SK-N-SH treated with all-trans-retinoic acid at 6 μM for 48 hours (cell line): ENCODE results near the gene CHMP6.

Source experiments
- ATAC-seq: fragments of 200-7000 bp; cut with Tn5 transposase; 3 replicates; pipeline ENCODE4 v1.9.1; 2020; ENCODE audit warnings: mild to moderate bottlenecking, moderate library complexity
- ARNTL ChIP-seq: fragments of 450-650 bp; formaldehyde crosslinking; IDR thresholded peaks from 2 replicates; pipeline ENCODE4 v1.5.0; 2020; ENCODE audit warnings: low read depth, mild to moderate bottlenecking, moderate library complexity, borderline replicate concordance
- BACH2 ChIP-seq: fragments of 250-450 bp; sonication (Bioruptor Pico); IDR thresholded peaks from 2 replicates; pipeline ENCODE4 v1.9.0; 2021; ENCODE audit warnings: mild to moderate bottlenecking, borderline replicate concordance
- CSDC2 ChIP-seq: fragments of 250-450 bp; sonication (Bioruptor Pico); IDR thresholded peaks from 2 replicates; pipeline ENCODE4 v1.5.0; 2020; ENCODE audit warnings: mild to moderate bottlenecking, moderate library complexity
- ESRRG ChIP-seq: fragments of 250-450 bp; sonication (Bioruptor Pico); IDR thresholded peaks from 2 replicates; pipeline ENCODE4 v1.6.1; 2021; ENCODE audit warnings: mild to moderate bottlenecking
- GLIS3 ChIP-seq: fragments of 250-450 bp; sonication (Bioruptor Pico); IDR thresholded peaks from 2 replicates; pipeline ENCODE4 v1.5.0; 2020; ENCODE audit warnings: mild to moderate bottlenecking, moderate library complexity
- ISL1 ChIP-seq: fragments of 250-450 bp; sonication (Bioruptor Pico); IDR thresholded peaks from 2 replicates; pipeline ENCODE4 v2.1.2; 2022; ENCODE audit warnings: mild to moderate bottlenecking, moderate library complexity
- OSR1 ChIP-seq: fragments of 250-450 bp; sonication (Bioruptor Pico); IDR thresholded peaks from 2 replicates; pipeline ENCODE4 v1.8.0; 2022; ENCODE audit warnings: moderate library complexity, mild to moderate bottlenecking, inconsistent platforms
- PPARA ChIP-seq: fragments of 250-450 bp; sonication (Bioruptor Pico); IDR thresholded peaks from 2 replicates; pipeline ENCODE4 v1.5.0; 2020; ENCODE audit warnings: mild to moderate bottlenecking, borderline replicate concordance
- RARB ChIP-seq: fragments of 250-450 bp; sonication (Bioruptor Pico); IDR thresholded peaks from 2 replicates; pipeline ENCODE4 v1.8.0; 2021; ENCODE audit warnings: mild to moderate bottlenecking, moderate library complexity
- TCF4 ChIP-seq: fragments of 250-450 bp; sonication (Bioruptor Pico); IDR thresholded peaks from 2 replicates; pipeline ENCODE4 v1.8.0; 2021; ENCODE audit warnings: mild to moderate bottlenecking, moderate library complexity, borderline replicate concordance
- TOX ChIP-seq: fragments of 250-450 bp; sonication (Bioruptor Pico); IDR thresholded peaks from 2 replicates; pipeline ENCODE4 v1.8.0; 2021; ENCODE audit warnings: mild to moderate bottlenecking, moderate library complexity, borderline replicate concordance
- ZC3H10 ChIP-seq: fragments of 250-450 bp; sonication (Bioruptor Pico); IDR thresholded peaks from 2 replicates; pipeline ENCODE4 v1.5.1; 2021; ENCODE audit warnings: mild to moderate bottlenecking, moderate library complexity
- ZFP3 ChIP-seq: fragments of 250-450 bp; sonication (Bioruptor Pico); IDR thresholded peaks from 2 replicates; pipeline ENCODE4 v1.5.0; 2020; ENCODE audit warnings: mild to moderate bottlenecking, moderate library complexity
- ZFP30 ChIP-seq: fragments of 450-650 bp; formaldehyde crosslinking; IDR thresholded peaks from 2 replicates; pipeline ENCODE4 v1.5.0; 2022; ENCODE audit warnings: mild to moderate bottlenecking, moderate library complexity
- ZNF565 ChIP-seq: fragments of 450-650 bp; formaldehyde crosslinking; conservative IDR thresholded peaks from 2 replicates; pipeline ENCODE4 v1.5.0; 2020; ENCODE audit warnings: low read depth, mild to moderate bottlenecking, moderate library complexity
- ZNF70 ChIP-seq: fragments of 450-650 bp; formaldehyde crosslinking; IDR thresholded peaks from 2 replicates; pipeline ENCODE4 v1.5.0; 2020; ENCODE audit warnings: mild to moderate bottlenecking, moderate library complexity
- ZNF8 ChIP-seq: fragments of 450-650 bp; formaldehyde crosslinking; IDR thresholded peaks from 2 replicates; pipeline ENCODE4 v1.5.0; 2020; ENCODE audit warnings: mild to moderate bottlenecking, moderate library complexity
- TF ChIP-seq, protein P1 (sequence below): fragments of 250-450 bp; sonication (Bioruptor Pico); IDR thresholded peaks from 2 replicates; pipeline ENCODE4 v1.8.0; 2021; ENCODE audit warnings: low read depth, mild to moderate bottlenecking, moderate library complexity, borderline replicate concordance
- TF ChIP-seq, protein P2 (sequence below): fragments of 250-450 bp; sonication (Bioruptor Pico); IDR thresholded peaks from 2 replicates; pipeline ENCODE4 v1.5.1; 2021; ENCODE audit warnings: mild to moderate bottlenecking, moderate library complexity
- TF ChIP-seq, protein P3 (sequence below): fragments of 250-450 bp; sonication (Bioruptor Pico); IDR thresholded peaks from 2 replicates; pipeline ENCODE4 v1.5.1; 2020; ENCODE audit warnings: low read depth, mild to moderate bottlenecking, moderate library complexity
- TF ChIP-seq, protein P4 (sequence below): fragments of 250-450 bp; sonication (Bioruptor Pico); IDR thresholded peaks from 2 replicates; pipeline ENCODE4 v1.5.0; 2020; ENCODE audit warnings: mild to moderate bottlenecking, moderate library complexity
- TF ChIP-seq, protein P5 (sequence below): fragments of 250-450 bp; sonication (Bioruptor Pico); IDR thresholded peaks from 2 replicates; pipeline ENCODE4 v1.8.0; 2020; ENCODE audit warnings: mild to moderate bottlenecking, moderate library complexity, borderline replicate concordance

CHMP6 gene

DNA sequence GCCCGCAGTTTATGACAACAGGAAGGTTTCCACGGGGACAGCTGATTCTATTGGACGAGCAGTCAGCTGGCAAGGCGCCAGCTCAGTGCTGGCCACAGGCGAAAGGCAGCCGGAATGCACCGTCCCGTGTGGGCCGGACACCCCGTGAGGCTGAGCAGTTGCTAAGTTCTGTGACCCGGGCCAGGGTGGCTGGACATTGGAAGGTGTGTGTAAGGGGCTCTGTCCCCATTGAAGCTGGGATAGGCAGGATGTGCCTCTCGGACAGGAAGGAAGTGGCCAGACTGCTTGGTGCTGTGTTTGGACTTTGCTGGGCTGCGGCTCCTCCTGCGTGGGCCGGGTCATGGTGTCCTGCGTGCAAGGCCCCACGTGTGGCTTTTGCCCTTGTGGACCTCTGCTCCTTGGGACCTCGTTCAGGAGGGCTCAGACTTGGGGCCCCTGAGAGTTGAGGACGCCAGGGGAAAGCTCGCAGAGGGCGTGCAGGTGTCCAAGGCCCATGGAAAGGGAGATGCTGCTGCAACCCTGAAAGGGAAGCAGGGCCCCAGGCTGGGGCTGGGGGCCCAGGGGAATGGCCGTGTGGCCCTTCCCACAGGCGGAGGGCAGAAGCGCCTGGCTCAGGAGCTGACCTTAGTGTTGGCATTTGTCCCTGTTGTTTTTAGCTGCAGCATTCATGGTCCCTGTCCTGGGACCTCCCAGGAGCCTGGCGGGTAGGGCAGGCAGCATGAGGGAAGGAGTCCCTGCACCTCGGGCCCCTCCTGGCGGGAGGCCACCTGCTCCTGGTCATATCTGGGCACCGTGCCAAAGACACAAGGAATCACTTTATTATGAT is 53.3 kb downstream of the CHMP6 start:
- TF ChIP-seq ESRRG (CRISPR knock-in tag), result no peak
- TF ChIP-seq TCF4 (CRISPR knock-in tag), result no peak
- no peak for TF ChIP-seq ZNF70 (CRISPR knock-in tag)
- TF ChIP-seq, protein P1, sequence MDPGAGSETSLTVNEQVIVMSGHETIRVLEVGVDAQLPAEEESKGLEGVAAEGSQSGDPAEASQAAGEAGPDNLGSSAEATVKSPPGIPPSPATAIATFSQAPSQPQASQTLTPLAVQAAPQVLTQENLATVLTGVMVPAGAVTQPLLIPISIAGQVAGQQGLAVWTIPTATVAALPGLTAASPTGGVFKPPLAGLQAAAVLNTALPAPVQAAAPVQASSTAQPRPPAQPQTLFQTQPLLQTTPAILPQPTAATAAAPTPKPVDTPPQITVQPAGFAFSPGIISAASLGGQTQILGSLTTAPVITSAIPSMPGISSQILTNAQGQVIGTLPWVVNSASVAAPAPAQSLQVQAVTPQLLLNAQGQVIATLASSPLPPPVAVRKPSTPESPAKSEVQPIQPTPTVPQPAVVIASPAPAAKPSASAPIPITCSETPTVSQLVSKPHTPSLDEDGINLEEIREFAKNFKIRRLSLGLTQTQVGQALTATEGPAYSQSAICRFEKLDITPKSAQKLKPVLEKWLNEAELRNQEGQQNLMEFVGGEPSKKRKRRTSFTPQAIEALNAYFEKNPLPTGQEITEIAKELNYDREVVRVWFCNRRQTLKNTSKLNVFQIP (CRISPR knock-in tag), result no peak
- no peak for TF ChIP-seq OSR1
- TF ChIP-seq ZFP30 (CRISPR knock-in tag), result no peak
- TF ChIP-seq, protein P2, sequence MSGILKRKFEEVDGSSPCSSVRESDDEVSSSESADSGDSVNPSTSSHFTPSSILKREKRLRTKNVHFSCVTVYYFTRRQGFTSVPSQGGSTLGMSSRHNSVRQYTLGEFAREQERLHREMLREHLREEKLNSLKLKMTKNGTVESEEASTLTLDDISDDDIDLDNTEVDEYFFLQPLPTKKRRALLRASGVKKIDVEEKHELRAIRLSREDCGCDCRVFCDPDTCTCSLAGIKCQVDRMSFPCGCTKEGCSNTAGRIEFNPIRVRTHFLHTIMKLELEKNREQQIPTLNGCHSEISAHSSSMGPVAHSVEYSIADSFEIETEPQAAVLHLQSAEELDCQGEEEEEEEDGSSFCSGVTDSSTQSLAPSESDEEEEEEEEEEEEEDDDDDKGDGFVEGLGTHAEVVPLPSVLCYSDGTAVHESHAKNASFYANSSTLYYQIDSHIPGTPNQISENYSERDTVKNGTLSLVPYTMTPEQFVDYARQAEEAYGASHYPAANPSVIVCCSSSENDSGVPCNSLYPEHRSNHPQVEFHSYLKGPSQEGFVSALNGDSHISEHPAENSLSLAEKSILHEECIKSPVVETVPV (CRISPR knock-in tag), result no peak
- no peak for TF ChIP-seq ZNF565 (CRISPR knock-in tag)
- no peak for TF ChIP-seq BACH2 (CRISPR knock-in tag)
- TF ChIP-seq, protein P3, sequence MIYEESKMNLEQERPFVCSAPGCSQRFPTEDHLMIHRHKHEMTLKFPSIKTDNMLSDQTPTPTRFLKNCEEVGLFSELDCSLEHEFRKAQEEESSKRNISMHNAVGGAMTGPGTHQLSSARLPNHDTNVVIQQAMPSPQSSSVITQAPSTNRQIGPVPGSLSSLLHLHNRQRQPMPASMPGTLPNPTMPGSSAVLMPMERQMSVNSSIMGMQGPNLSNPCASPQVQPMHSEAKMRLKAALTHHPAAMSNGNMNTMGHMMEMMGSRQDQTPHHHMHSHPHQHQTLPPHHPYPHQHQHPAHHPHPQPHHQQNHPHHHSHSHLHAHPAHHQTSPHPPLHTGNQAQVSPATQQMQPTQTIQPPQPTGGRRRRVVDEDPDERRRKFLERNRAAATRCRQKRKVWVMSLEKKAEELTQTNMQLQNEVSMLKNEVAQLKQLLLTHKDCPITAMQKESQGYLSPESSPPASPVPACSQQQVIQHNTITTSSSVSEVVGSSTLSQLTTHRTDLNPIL (CRISPR knock-in tag), result no peak
- TF ChIP-seq ZFP3, result no peak
- TF ChIP-seq, protein P4, sequence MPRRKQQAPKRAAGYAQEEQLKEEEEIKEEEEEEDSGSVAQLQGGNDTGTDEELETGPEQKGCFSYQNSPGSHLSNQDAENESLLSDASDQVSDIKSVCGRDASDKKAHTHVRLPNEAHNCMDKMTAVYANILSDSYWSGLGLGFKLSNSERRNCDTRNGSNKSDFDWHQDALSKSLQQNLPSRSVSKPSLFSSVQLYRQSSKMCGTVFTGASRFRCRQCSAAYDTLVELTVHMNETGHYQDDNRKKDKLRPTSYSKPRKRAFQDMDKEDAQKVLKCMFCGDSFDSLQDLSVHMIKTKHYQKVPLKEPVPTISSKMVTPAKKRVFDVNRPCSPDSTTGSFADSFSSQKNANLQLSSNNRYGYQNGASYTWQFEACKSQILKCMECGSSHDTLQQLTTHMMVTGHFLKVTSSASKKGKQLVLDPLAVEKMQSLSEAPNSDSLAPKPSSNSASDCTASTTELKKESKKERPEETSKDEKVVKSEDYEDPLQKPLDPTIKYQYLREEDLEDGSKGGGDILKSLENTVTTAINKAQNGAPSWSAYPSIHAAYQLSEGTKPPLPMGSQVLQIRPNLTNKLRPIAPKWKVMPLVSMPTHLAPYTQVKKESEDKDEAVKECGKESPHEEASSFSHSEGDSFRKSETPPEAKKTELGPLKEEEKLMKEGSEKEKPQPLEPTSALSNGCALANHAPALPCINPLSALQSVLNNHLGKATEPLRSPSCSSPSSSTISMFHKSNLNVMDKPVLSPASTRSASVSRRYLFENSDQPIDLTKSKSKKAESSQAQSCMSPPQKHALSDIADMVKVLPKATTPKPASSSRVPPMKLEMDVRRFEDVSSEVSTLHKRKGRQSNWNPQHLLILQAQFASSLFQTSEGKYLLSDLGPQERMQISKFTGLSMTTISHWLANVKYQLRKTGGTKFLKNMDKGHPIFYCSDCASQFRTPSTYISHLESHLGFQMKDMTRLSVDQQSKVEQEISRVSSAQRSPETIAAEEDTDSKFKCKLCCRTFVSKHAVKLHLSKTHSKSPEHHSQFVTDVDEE (CRISPR knock-in tag), result no peak
- no peak for TF ChIP-seq ZNF8
- TF ChIP-seq ISL1 (CRISPR knock-in tag), result no peak
- no peak for TF ChIP-seq CSDC2
- TF ChIP-seq ARNTL (CRISPR knock-in tag), result no peak
- TF ChIP-seq GLIS3 (CRISPR knock-in tag), result no peak
- TF ChIP-seq, protein P5, sequence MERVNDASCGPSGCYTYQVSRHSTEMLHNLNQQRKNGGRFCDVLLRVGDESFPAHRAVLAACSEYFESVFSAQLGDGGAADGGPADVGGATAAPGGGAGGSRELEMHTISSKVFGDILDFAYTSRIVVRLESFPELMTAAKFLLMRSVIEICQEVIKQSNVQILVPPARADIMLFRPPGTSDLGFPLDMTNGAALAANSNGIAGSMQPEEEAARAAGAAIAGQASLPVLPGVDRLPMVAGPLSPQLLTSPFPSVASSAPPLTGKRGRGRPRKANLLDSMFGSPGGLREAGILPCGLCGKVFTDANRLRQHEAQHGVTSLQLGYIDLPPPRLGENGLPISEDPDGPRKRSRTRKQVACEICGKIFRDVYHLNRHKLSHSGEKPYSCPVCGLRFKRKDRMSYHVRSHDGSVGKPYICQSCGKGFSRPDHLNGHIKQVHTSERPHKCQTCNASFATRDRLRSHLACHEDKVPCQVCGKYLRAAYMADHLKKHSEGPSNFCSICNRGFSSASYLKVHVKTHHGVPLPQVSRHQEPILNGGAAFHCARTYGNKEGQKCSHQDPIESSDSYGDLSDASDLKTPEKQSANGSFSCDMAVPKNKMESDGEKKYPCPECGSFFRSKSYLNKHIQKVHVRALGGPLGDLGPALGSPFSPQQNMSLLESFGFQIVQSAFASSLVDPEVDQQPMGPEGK (CRISPR knock-in tag), result no peak
- no peak for TF ChIP-seq ZC3H10 (CRISPR knock-in tag)
- no peak for TF ChIP-seq TOX (CRISPR knock-in tag)
- peak; percentile 29 for ATAC-seq

DNA sequence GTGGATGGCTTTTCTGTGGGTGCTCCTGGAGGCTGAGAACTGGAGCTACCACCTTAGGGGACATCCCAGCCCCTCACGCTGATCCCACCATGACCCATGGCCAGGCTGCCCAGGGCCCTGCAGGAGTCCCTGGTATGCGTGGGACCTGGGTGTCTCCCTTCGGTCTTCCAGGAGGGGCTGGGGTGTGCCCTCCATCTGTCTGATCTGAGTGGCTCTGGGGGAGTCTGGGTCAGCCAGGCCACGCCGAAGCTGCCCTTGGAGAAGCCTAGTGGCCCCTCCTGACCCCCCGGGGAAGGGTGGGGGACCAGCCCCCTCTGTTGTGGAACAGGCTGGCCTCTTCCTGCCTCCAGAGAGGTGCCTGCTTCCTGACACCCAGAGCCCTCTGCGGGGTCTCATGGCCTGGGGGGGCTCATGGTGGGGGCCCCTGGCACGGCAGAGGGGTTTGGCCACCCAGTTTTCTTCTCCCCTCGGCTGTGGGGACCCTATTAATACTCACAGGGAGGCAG is 54.0 kb downstream of the CHMP6 start:
- ATAC-seq, result no peak
- TF ChIP-seq TOX (CRISPR knock-in tag) (no peak), TCF4 (CRISPR knock-in tag) (no peak), ISL1 (CRISPR knock-in tag) (no peak), GLIS3 (CRISPR knock-in tag) (no peak), ARNTL (CRISPR knock-in tag) (no peak), CSDC2 (no peak), RARB (no peak), OSR1 (no peak), PPARA (no peak), ESRRG (CRISPR knock-in tag) (no peak), ZNF70 (CRISPR knock-in tag) (no peak)
- TF ChIP-seq, protein P4 (CRISPR knock-in tag), result no peak
- TF ChIP-seq, protein P5 (CRISPR knock-in tag), result no peak
- TF ChIP-seq, protein P2 (CRISPR knock-in tag), result no peak
